T-helper 17 cell (primary cell): Measurements from ENCODE around the gene CCDC60. TPM values are rescaled to one million over a fixed set of nuclear protein-coding genes. Genes with fewer than 3 reads are reported as not detected.

Experiments
- ATAC-seq: fragments of 150-1000 bp; cut with Tn5 transposase; 2 replicates; pipeline ENCODE4 v1.10.0; 2021; ENCODE audit warnings: mild to moderate bottlenecking, moderate library complexity
- DNase-seq, 3 donors: peaks; one replicate each; pipeline versions ENCODE4 v3.0.0 to v3.0.0-alpha.2; 2020 to 2021
- H3K9me3 ChIP-seq: one replicate; pipeline ENCODE4 v1.7.0; 2013; ENCODE audit warnings: low read length, mild to moderate bottlenecking; ENCODE audit not compliant: control insufficient read depth, poor library complexity, severe bottlenecking
- H3K27ac Mint-ChIP-seq: one replicate; pipeline ENCODE4 v1.8.0; 2022; ENCODE audit warnings: mild to moderate bottlenecking, moderate library complexity, mixed read lengths
- H3K27me3 Mint-ChIP-seq: one replicate; pipeline ENCODE4 v1.8.0; 2022; ENCODE audit warnings: mixed read lengths
- H3K36me3 Mint-ChIP-seq: one replicate; pipeline ENCODE4 v1.8.0; 2022; ENCODE audit warnings: low read depth, mixed read lengths
- H3K4me1 Mint-ChIP-seq: one replicate; pipeline ENCODE4 v1.8.0; 2022; ENCODE audit warnings: mild to moderate bottlenecking, mixed read lengths
- H3K4me3 Mint-ChIP-seq: one replicate; pipeline ENCODE4 v1.8.0; 2022; ENCODE audit warnings: mild to moderate bottlenecking, moderate library complexity, mixed read lengths
- total RNA-seq, 4 donors: library from RNA in 2 of 4; stranded (reverse) in 2 of 4; gene quantifications; one replicate each; pipeline ENCODE4 v1.2.3 and lab custom pipeline; 2022 to 2026

CCDC60 gene
- total RNA-seq, 2 donors from 2014 or later = not detected

- Mint-ChIP-seq H3K4me3 (no peak overlapping the region), H3K4me1 (no peaks in the 10 kb centered on the region), H3K36me3 (no peaks in the 10 kb centered on the region), H3K27me3 (peaks cover under 1% of the 10 kb centered on the region), H3K27ac (no peak overlapping the region)
- H3K9me3 ChIP-seq = no peaks in the 10 kb centered on the region
- DNase-seq (no peak), ATAC-seq (no peak)
Measured at GRCh38 chr12:119312904-119313303, 21.6 kb upstream of the CCDC60 start.

- Mint-ChIP-seq H3K27me3 (peaks cover 6% of the 10 kb centered on the region), H3K36me3 (no peaks in the 10 kb centered on the region), H3K27ac (no peak overlapping the region), H3K4me1 (no peaks in the 10 kb centered on the region), H3K4me3 (no peak overlapping the region)
- ATAC-seq = no peak
- no peak for DNase-seq
- H3K9me3 ChIP-seq = no peaks in the 10 kb centered on the region
Measured at GRCh38 chr12:119314290-119314689, 20.2 kb upstream of the CCDC60 start.

- H3K27me3 Mint-ChIP-seq = peaks cover 12% of the 10 kb centered on the region
- H3K4me3 Mint-ChIP-seq = no peak overlapping the region
- H3K36me3 Mint-ChIP-seq = no peaks in the 10 kb centered on the region
- no peak overlapping the region for H3K27ac Mint-ChIP-seq
- H3K4me1 Mint-ChIP-seq = no peaks in the 10 kb centered on the region
- DNase-seq = no peak
- no peak for ATAC-seq
- H3K9me3 ChIP-seq = no peaks in the 10 kb centered on the region
Measured at GRCh38 chr12:119319638-119320037, 14.9 kb upstream of the CCDC60 start.

- Mint-ChIP-seq H3K27ac (no peak overlapping the region), H3K36me3 (no peaks in the 10 kb centered on the region), H3K4me1 (no peaks in the 10 kb centered on the region), H3K27me3 (peaks cover 12% of the 10 kb centered on the region), H3K4me3 (no peak overlapping the region)
- no peaks in the 10 kb centered on the region for H3K9me3 ChIP-seq
- no peak for DNase-seq
- no peak for ATAC-seq
Measured at GRCh38 chr12:119320678-119321077, 13.9 kb upstream of the CCDC60 start.

- DNase-seq = no peak
- peaks cover 12% of the 10 kb centered on the region for H3K27me3 Mint-ChIP-seq
- H3K36me3 Mint-ChIP-seq = no peaks in the 10 kb centered on the region
Measured at GRCh38 chr12:119322301-119322723, 12.2 kb upstream of the CCDC60 start.

GRCh38 chr12:119325813-119326212 lies 8.7 kb upstream of the CCDC60 start:
- Mint-ChIP-seq H3K36me3 (no peaks in the 10 kb centered on the region), H3K27me3 (no peaks in the 10 kb centered on the region), H3K4me3 (no peak overlapping the region), H3K4me1 (no peaks in the 10 kb centered on the region), H3K27ac (no peak overlapping the region)
- H3K9me3 ChIP-seq = no peaks in the 10 kb centered on the region
- DNase-seq = no peak
- no peak for ATAC-seq

More at GRCh38 chr12:119322301-119322723, 12.2 kb upstream of the CCDC60 start:
- H3K4me3 Mint-ChIP-seq = no peak overlapping the region
- no peaks in the 10 kb centered on the region for H3K9me3 ChIP-seq
- no peak overlapping the region for H3K27ac Mint-ChIP-seq
- H3K4me1 Mint-ChIP-seq = no peaks in the 10 kb centered on the region
- no peak for ATAC-seq

- H3K36me3 Mint-ChIP-seq = no peaks in the 10 kb centered on the region
- ATAC-seq = no peak
- H3K4me1 Mint-ChIP-seq = no peaks in the 10 kb centered on the region
- H3K27ac Mint-ChIP-seq = no peak overlapping the region
- DNase-seq = no peak
- no peaks in the 10 kb centered on the region for H3K27me3 Mint-ChIP-seq
- H3K4me3 Mint-ChIP-seq = no peak overlapping the region
- H3K9me3 ChIP-seq = no peaks in the 10 kb centered on the region
Measured at GRCh38 chr12:119326341-119326740, 8.2 kb upstream of the CCDC60 start.

- H3K36me3 Mint-ChIP-seq = no peaks in the 10 kb centered on the region
- ATAC-seq (no peak), DNase-seq (no peak)
- H3K4me1 Mint-ChIP-seq = no peaks in the 10 kb centered on the region
- no peak overlapping the region for H3K27ac Mint-ChIP-seq
- no peaks in the 10 kb centered on the region for H3K9me3 ChIP-seq
- H3K4me3 Mint-ChIP-seq = no peak overlapping the region
- H3K27me3 Mint-ChIP-seq = peaks cover 2% of the 10 kb centered on the region
Measured at GRCh38 chr12:119327471-119327870, 7.1 kb upstream of the CCDC60 start.

GRCh38 chr12:119328111-119328510 lies 6.4 kb upstream of the CCDC60 start:
- H3K9me3 ChIP-seq = no peaks in the 10 kb centered on the region
- no peak for DNase-seq
- H3K27me3 Mint-ChIP-seq = peaks cover 8% of the 10 kb centered on the region
- no peaks in the 10 kb centered on the region for H3K36me3 Mint-ChIP-seq
- no peak overlapping the region for H3K27ac Mint-ChIP-seq
- H3K4me3 Mint-ChIP-seq = no peak overlapping the region
- no peaks in the 10 kb centered on the region for H3K4me1 Mint-ChIP-seq
- ATAC-seq = no peak

GRCh38 chr12:119338593-119339363 lies 4.2 kb downstream of the CCDC60 start:
- H3K4me1 Mint-ChIP-seq = no peaks in the 10 kb centered on the region

GRCh38 chr12:119340578-119340977 lies 6.0 kb downstream of the CCDC60 start:
- ATAC-seq = no peak
- no peak for DNase-seq
- no peaks in the 10 kb centered on the region for H3K9me3 ChIP-seq
- Mint-ChIP-seq H3K27ac (no peak overlapping the region), H3K4me1 (no peaks in the 10 kb centered on the region), H3K4me3 (no peak overlapping the region), H3K27me3 (peaks cover 11% of the 10 kb centered on the region), H3K36me3 (no peaks in the 10 kb centered on the region)

More at GRCh38 chr12:119338593-119339363, 4.2 kb downstream of the CCDC60 start:
- no peaks in the 10 kb centered on the region for H3K9me3 ChIP-seq
- ATAC-seq (no peak), DNase-seq (no peak)
- peaks cover 11% of the 10 kb centered on the region for H3K27me3 Mint-ChIP-seq
- H3K4me3 Mint-ChIP-seq = no peak overlapping the region
- H3K36me3 Mint-ChIP-seq = no peaks in the 10 kb centered on the region
- no peak overlapping the region for H3K27ac Mint-ChIP-seq

- Mint-ChIP-seq H3K27me3 (peaks cover 11% of the 10 kb centered on the region), H3K36me3 (no peaks in the 10 kb centered on the region), H3K27ac (no peak overlapping the region), H3K4me3 (no peak overlapping the region), H3K4me1 (no peaks in the 10 kb centered on the region)
- no peaks in the 10 kb centered on the region for H3K9me3 ChIP-seq
- DNase-seq (no peak), ATAC-seq (no peak)
Measured at GRCh38 chr12:119341020-119341419, 6.5 kb downstream of the CCDC60 start.

GRCh38 chr12:119341988-119342387 lies 7.5 kb downstream of the CCDC60 start:
- no peak for ATAC-seq
- peaks cover 11% of the 10 kb centered on the region for H3K27me3 Mint-ChIP-seq
- DNase-seq = no peak
- no peak overlapping the region for H3K27ac Mint-ChIP-seq
- no peak overlapping the region for H3K4me3 Mint-ChIP-seq
- H3K36me3 Mint-ChIP-seq = no peaks in the 10 kb centered on the region
- no peaks in the 10 kb centered on the region for H3K9me3 ChIP-seq
- no peaks in the 10 kb centered on the region for H3K4me1 Mint-ChIP-seq

- Mint-ChIP-seq H3K4me3 (no peak overlapping the region), H3K36me3 (no peaks in the 10 kb centered on the region), H3K27ac (no peak overlapping the region), H3K4me1 (no peaks in the 10 kb centered on the region), H3K27me3 (peaks cover 9% of the 10 kb centered on the region)
- DNase-seq (no peak), ATAC-seq (no peak)
- no peaks in the 10 kb centered on the region for H3K9me3 ChIP-seq
Measured at GRCh38 chr12:119343130-119343529, 8.6 kb downstream of the CCDC60 start.
